Activated naive CD4-positive, alpha-beta T cell treated with anti-CD3 and anti-CD28 coated beads, Interleukin-2, amount 10 ng/mL, durations not matched to agents 7 days and 5 days (primary cell): ENCODE data around the gene ACSL1.

Experiments
- CTCF ChIA-PET: fragments of 350-600 bp; sonication (Branson Sonifier 250); formaldehyde crosslinking; loops from one replicate; lab custom pipeline; 2021; ENCODE audit warnings: antibody characterized with exemption; lab: Charles Lee
- DNase-seq: peaks from one replicate; pipeline ENCODE4 v3.0.0-alpha.2; 2020
- H3K27ac Mint-ChIP-seq: one replicate; pipeline ENCODE4 v1.8.0; 2021; ENCODE audit warnings: mild to moderate bottlenecking, moderate library complexity, mixed read lengths
- H3K27me3 Mint-ChIP-seq: one replicate; pipeline ENCODE4 v1.8.0; 2021; ENCODE audit warnings: mild to moderate bottlenecking, mixed read lengths
- H3K36me3 Mint-ChIP-seq: one replicate; pipeline ENCODE4 v1.8.0; 2021; ENCODE audit warnings: mixed read lengths
- H3K4me1 Mint-ChIP-seq: one replicate; pipeline ENCODE4 v1.8.0; 2021; ENCODE audit warnings: mixed read lengths
- H3K4me3 Mint-ChIP-seq: one replicate; pipeline ENCODE4 v1.8.0; 2021; ENCODE audit warnings: mild to moderate bottlenecking, moderate library complexity, mixed read lengths
- H3K9me3 Mint-ChIP-seq: one replicate; pipeline ENCODE4 v1.8.0; 2021; ENCODE audit warnings: mixed read lengths

Gene ACSL1

GRCh38 chr4:184812651-184813181, 13.1 kb downstream of the ACSL1 start:
- no peaks in the 10 kb centered on the region for H3K36me3 Mint-ChIP-seq
- H3K27me3 Mint-ChIP-seq = no peaks in the 10 kb centered on the region
- H3K4me1 Mint-ChIP-seq = peaks cover 13% of the 10 kb centered on the region
- H3K4me3 Mint-ChIP-seq = no peak overlapping the region
- DNase-seq = no peak
- CTCF ChIA-PET = interaction anchor here (1.3 kb wide), 1 partner anchor 16 kb away, joined by 5 read pairs; no protein-coding TSS in a partner anchor
- no peak overlapping the region for H3K27ac Mint-ChIP-seq
- no peaks in the 10 kb centered on the region for H3K9me3 Mint-ChIP-seq

DNA sequence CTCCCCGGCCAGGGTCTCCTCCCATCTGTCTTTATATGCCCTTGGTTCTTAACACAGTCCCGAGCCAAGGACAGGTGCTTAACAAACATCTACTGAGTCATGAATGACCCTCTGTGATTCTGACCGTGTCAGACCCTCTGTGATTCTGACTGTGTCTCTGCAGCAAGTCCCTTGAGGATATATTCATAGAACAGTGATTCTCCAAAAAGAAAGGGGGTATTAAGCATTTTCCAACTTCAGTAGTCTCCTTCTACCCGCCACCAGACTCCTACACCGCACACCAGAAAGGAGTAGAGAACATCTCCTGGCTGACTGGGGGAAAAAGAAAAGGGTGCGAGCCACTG, 13.6 kb downstream of the ACSL1 start:
- peaks cover 9% of the 10 kb centered on the region for H3K4me1 Mint-ChIP-seq

GRCh38 chr4:184811526-184812198, 14.1 kb downstream of the ACSL1 start:
- H3K27ac Mint-ChIP-seq = no peak overlapping the region

More for the DNA sequence above, 13.6 kb downstream of the ACSL1 start:
- no peak for DNase-seq
- Mint-ChIP-seq H3K36me3 (no peaks in the 10 kb centered on the region), H3K4me3 (no peak overlapping the region), H3K27ac (no peak overlapping the region), H3K27me3 (no peaks in the 10 kb centered on the region), H3K9me3 (no peaks in the 10 kb centered on the region)
- CTCF ChIA-PET = no interaction called here

GRCh38 chr4:184810720-184811119, 15.0 kb downstream of the ACSL1 start:
- H3K9me3 Mint-ChIP-seq = no peaks in the 10 kb centered on the region
- H3K4me1 Mint-ChIP-seq = peaks cover 7% of the 10 kb centered on the region
- CTCF ChIA-PET = no interaction called here
- no peaks in the 10 kb centered on the region for H3K27me3 Mint-ChIP-seq
- no peak for DNase-seq
- H3K27ac Mint-ChIP-seq = no peak overlapping the region
- no peak overlapping the region for H3K4me3 Mint-ChIP-seq
- no peaks in the 10 kb centered on the region for H3K36me3 Mint-ChIP-seq

More at GRCh38 chr4:184811526-184812198, 14.1 kb downstream of the ACSL1 start:
- H3K4me1 Mint-ChIP-seq = peaks cover 5% of the 10 kb centered on the region
- no peaks in the 10 kb centered on the region for H3K27me3 Mint-ChIP-seq
- no peaks in the 10 kb centered on the region for H3K36me3 Mint-ChIP-seq
- DNase-seq = no peak
- H3K9me3 Mint-ChIP-seq = no peaks in the 10 kb centered on the region
- H3K4me3 Mint-ChIP-seq = no peak overlapping the region
- CTCF ChIA-PET = no interaction called here

GRCh38 chr4:184808713-184809050, 17.1 kb downstream of the ACSL1 start:
- H3K27me3 Mint-ChIP-seq = no peaks in the 10 kb centered on the region
- CTCF ChIA-PET = interaction anchor here (1.6 kb wide), 1 partner anchor 12 kb away, joined by 3 read pairs; no protein-coding TSS in a partner anchor
- no peaks in the 10 kb centered on the region for H3K36me3 Mint-ChIP-seq
- H3K9me3 Mint-ChIP-seq = no peaks in the 10 kb centered on the region
- H3K27ac Mint-ChIP-seq = no peak overlapping the region
- no peak for DNase-seq
- H3K4me3 Mint-ChIP-seq = no peak overlapping the region
- H3K4me1 Mint-ChIP-seq = peaks cover 7% of the 10 kb centered on the region

DNA sequence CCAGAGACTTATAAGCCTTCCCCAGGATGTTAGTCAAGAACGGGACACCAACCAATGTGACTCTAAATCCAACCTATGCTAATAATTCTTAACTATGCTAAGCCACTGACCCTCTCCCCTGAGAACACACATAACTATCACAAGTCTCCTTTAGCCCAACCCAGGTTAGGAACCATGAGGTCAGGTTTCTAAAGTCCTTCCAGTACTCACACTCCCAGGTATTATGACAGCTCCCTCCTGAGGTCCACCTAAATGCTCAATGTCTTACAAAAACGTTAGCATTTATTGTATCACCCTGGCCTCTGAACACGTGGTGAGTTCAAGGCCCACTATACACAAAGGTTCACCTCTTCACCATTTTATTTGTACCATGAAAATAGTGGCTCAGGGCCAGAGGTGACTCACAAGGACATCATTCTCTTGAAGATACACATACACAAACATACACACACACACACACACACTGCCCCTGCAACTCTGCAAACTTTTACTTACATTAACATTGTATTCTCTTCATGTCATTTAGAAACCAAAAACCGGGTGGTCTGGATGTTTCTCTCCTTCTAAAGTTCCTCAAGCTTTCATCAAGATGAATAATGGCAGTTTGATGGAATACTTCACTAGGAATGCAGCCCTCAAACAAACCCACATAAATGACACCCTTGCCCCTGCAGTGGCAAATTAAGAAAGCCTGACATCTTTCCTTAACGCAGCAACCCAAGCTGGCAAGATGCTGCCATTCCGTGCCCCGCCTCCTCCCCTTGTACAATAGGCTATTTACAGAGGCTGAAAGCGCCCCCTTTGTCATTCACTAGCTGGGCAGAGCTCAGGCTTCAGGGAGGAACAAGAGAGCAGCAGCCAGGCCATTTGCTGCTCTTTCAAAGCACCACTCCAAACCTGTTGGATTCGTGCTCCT, 17.7 kb downstream of the ACSL1 start:
- Mint-ChIP-seq H3K36me3 (no peaks in the 10 kb centered on the region), H3K4me3 (no peak overlapping the region), H3K27me3 (no peaks in the 10 kb centered on the region), H3K27ac (no peak overlapping the region), H3K9me3 (no peaks in the 10 kb centered on the region), H3K4me1 (peaks cover 7% of the 10 kb centered on the region)
- CTCF ChIA-PET = interaction anchor here (1.6 kb wide), 1 partner anchor 12 kb away, joined by 3 read pairs; no protein-coding TSS in a partner anchor
- DNase-seq = no peak

- H3K27me3 Mint-ChIP-seq = no peaks in the 10 kb centered on the region
- no peaks in the 10 kb centered on the region for H3K36me3 Mint-ChIP-seq
- H3K9me3 Mint-ChIP-seq = no peaks in the 10 kb centered on the region
- CTCF ChIA-PET = no interaction called here
- H3K27ac Mint-ChIP-seq = no peak overlapping the region
- no peak for DNase-seq
- H3K4me1 Mint-ChIP-seq = peaks cover 7% of the 10 kb centered on the region
- no peak overlapping the region for H3K4me3 Mint-ChIP-seq
Measured at GRCh38 chr4:184807256-184807655, 18.5 kb downstream of the ACSL1 start.

DNA sequence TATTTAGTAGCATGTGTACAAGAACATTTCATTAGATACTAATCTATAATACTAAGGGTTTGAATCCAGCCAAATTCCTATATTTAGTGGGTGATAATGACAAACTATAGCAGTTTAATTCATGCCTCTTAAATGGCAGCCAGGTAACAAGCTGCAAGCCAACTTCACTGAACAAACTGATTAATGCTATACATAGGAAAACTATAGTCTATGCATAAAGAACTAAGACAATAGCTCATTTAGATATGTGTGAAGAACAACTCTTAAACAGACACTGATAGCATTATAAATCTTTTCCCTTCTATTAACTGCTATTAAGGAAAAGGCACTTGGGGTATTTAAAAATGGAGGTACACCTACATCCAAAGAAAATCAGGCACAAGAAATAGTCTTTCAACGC, 19.1 kb downstream of the ACSL1 start:
- no peak overlapping the region for H3K4me3 Mint-ChIP-seq

GRCh38 chr4:184806229-184806550, 19.6 kb downstream of the ACSL1 start:
- no peak overlapping the region for H3K4me3 Mint-ChIP-seq
- CTCF ChIA-PET = no interaction called here
- no peak overlapping the region for H3K27ac Mint-ChIP-seq
- no peaks in the 10 kb centered on the region for H3K9me3 Mint-ChIP-seq
- no peak for DNase-seq
- no peaks in the 10 kb centered on the region for H3K36me3 Mint-ChIP-seq
- peaks cover 7% of the 10 kb centered on the region for H3K4me1 Mint-ChIP-seq
- H3K27me3 Mint-ChIP-seq = no peaks in the 10 kb centered on the region

More for the DNA sequence above, 19.1 kb downstream of the ACSL1 start:
- H3K27me3 Mint-ChIP-seq = no peaks in the 10 kb centered on the region
- H3K27ac Mint-ChIP-seq = no peak overlapping the region
- no peaks in the 10 kb centered on the region for H3K9me3 Mint-ChIP-seq
- H3K4me1 Mint-ChIP-seq = peaks cover 7% of the 10 kb centered on the region
- H3K36me3 Mint-ChIP-seq = no peaks in the 10 kb centered on the region
- CTCF ChIA-PET = no interaction called here
- no peak for DNase-seq

DNA sequence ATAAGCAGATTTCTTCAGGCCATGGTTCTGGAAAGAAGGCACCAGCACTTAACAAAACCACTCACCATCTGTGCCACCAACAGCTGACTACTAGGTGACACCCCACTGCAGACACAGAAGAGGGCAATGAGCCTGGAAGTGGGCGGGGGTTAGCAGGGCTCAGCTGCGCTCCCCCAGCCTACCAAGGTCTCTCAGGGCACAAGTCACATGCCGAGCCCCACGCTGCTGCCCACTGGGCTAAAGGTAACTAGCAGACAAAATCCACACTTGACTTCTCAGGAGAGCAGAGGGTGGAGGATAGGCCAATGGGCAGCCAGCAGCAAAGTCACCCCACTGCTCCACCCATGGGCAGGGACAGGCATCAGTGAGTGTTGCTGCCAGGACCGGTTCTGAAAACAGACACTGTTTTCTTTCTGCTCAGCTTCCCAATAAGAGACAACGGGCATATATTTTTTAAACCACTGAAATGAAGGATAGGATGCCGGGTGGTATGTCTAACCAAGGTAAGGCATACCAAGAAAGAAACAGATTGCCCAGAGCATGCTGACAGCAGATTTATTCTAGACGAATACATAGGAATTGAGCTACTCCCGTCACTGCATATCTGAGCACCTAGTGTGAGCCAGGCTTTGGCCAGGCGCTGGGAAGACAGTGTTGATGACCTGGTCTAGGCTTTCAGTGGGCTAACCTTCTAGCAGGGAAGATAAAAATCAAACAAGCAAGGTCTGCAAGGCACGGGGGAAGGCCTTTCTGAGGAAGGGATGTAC, 20.1 kb downstream of the ACSL1 start:
- Mint-ChIP-seq H3K36me3 (no peaks in the 10 kb centered on the region), H3K4me3 (no peak overlapping the region)
- CTCF ChIA-PET = no interaction called here

DNA sequence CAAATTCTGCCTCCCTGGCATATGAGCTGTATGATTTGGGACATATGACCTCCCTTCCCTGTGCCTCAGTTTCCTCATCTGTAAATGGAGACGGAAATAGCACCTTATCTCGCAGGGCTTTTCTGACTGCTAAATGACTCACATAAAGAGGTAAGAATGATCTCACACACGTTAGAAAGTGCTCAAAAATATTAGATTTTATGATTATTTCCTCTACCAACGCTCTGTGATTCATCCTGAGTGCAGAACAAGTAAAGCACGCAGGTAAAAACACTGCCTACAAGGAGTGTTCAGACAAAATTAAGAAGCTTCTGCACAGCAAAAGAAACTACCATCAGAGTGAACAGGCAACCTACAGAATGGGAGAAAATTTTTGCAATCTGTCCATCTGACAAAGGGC, 21.1 kb downstream of the ACSL1 start:
- CTCF ChIA-PET = no interaction called here
- Mint-ChIP-seq H3K4me3 (no peak overlapping the region), H3K27me3 (no peaks in the 10 kb centered on the region), H3K4me1 (peaks cover 7% of the 10 kb centered on the region), H3K36me3 (no peaks in the 10 kb centered on the region), H3K27ac (no peak overlapping the region), H3K9me3 (no peaks in the 10 kb centered on the region)
- no peak for DNase-seq

More for the DNA sequence above, 20.1 kb downstream of the ACSL1 start:
- Mint-ChIP-seq H3K27ac (no peak overlapping the region), H3K27me3 (no peaks in the 10 kb centered on the region), H3K4me1 (peaks cover 7% of the 10 kb centered on the region), H3K9me3 (no peaks in the 10 kb centered on the region)
- no peak for DNase-seq

- H3K27ac Mint-ChIP-seq = no peak overlapping the region
- H3K4me1 Mint-ChIP-seq = peaks cover 7% of the 10 kb centered on the region
- no peak overlapping the region for H3K4me3 Mint-ChIP-seq
- no peaks in the 10 kb centered on the region for H3K36me3 Mint-ChIP-seq
- CTCF ChIA-PET = no interaction called here
- H3K27me3 Mint-ChIP-seq = no peaks in the 10 kb centered on the region
- no peaks in the 10 kb centered on the region for H3K9me3 Mint-ChIP-seq
- no peak for DNase-seq
Measured at GRCh38 chr4:184803874-184804273, 21.9 kb downstream of the ACSL1 start.

- H3K27me3 Mint-ChIP-seq = no peaks in the 10 kb centered on the region
- DNase-seq = no peak
- no peak overlapping the region for H3K27ac Mint-ChIP-seq
- CTCF ChIA-PET = no interaction called here
- H3K4me3 Mint-ChIP-seq = no peak overlapping the region
- peaks cover 7% of the 10 kb centered on the region for H3K4me1 Mint-ChIP-seq
- no peaks in the 10 kb centered on the region for H3K36me3 Mint-ChIP-seq
- H3K9me3 Mint-ChIP-seq = no peaks in the 10 kb centered on the region
Measured at GRCh38 chr4:184803133-184803532, 22.6 kb downstream of the ACSL1 start.

GRCh38 chr4:184802697-184803015, 23.1 kb downstream of the ACSL1 start:
- H3K4me3 Mint-ChIP-seq = no peak overlapping the region

More at GRCh38 chr4:184802697-184803015, 23.1 kb downstream of the ACSL1 start:
- Mint-ChIP-seq H3K36me3 (no peaks in the 10 kb centered on the region), H3K9me3 (no peaks in the 10 kb centered on the region), H3K27me3 (no peaks in the 10 kb centered on the region), H3K27ac (no peak overlapping the region), H3K4me1 (peaks cover 7% of the 10 kb centered on the region)
- no peak for DNase-seq
- CTCF ChIA-PET = no interaction called here
